Cardiac septum (tissue), 1 donor: Measurements from ENCODE around the gene ZNF423. TPM values are rescaled to one million over a fixed set of nuclear protein-coding genes. Genes with fewer than 3 reads are reported as not detected.

Source experiments
- DNase-seq: peaks from one replicate; pipeline ENCODE4 v3.0.0-alpha.2; 2020; ENCODE audit warnings: low spot score
- intact Hi-C: fragments of 100-400 bp; cut with DNase I; formaldehyde crosslinking; loops from one replicate; pipeline ENCODE4 v1.14.0; 2022
- total RNA-seq: library from RNA; stranded (reverse); fragmentation: NEBNext Ultra II Directional; extraction: Animal tissue kit (Norgen Biotek cat#: 25700); gene quantifications from one replicate; pipeline ENCODE4 v1.2.1, GENCODE V29; 2021
- donor health status: DM: no; HTN: no; CAD: no.

The ZNF423 gene
- total RNA-seq, 1 donor from 2014 or later = 8.6 TPM

DNA sequence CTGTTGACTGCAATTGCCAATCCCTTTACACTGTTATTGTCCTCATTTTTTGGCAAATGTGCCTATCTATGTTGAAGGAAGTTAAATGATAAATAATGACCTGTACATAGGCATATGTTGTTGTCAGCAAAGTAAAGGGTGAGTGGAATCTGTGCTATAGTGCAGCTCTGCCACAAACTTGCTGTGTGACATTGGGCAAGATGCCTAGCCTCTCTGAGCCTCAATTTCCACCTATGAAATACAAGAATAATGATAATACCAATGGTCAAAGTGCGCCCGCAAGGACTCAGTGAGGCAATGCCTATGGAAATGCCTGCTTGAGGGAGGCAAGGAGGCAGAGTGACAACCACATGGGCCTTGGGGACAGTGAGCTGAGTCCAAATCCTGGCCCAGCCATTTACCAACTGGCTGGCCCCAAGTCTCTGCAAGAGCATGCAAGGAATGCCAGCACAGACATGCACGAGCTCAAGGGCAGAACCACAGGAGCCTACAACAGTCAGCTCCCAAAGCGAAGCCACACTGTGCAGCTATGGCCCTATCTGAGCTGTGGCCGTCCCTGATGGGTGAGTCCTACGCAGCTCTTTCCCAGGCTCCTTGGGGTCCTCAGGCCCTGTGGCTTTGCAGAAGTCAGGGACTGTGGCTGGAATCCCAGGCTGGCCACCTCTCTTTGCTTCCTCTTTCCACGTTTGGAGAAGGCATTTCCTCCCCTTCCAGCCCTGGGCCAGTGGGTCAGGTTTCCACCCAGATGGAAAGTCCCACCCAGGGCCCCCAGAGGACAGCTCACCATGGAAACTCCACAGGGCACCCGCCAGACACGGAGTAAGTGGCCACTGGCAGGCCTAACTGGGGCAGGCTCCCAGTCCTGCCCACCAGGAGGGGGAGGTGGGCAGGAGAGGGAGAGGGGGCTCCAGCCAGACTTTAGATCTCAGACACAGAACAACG lies 82.1 kb downstream of the ZNF423 start:
- intact Hi-C loops = no loop called here
- no peak for DNase-seq

DNA sequence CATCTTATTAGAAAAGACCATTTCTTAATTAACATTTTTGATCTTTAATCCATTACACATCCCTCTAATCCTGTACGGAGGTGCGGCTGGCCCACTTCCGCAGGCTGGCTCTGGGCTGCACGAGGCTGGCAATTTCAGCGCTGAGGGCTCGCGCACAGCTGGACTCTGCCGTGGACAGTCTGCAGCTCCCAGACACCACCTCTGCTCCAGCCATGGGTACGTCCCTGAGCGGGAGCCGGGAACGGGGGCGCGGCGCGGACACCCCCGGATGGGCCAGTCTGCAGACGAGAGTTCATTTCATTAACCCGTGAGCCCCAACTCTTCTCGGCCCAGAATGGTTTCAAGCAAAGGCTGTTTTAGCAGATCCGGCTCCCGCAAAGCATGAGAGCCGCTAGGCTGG lies 87.9 kb downstream of the ZNF423 start:
- DNase-seq = no peak
- intact Hi-C loops = no loop called here

DNA sequence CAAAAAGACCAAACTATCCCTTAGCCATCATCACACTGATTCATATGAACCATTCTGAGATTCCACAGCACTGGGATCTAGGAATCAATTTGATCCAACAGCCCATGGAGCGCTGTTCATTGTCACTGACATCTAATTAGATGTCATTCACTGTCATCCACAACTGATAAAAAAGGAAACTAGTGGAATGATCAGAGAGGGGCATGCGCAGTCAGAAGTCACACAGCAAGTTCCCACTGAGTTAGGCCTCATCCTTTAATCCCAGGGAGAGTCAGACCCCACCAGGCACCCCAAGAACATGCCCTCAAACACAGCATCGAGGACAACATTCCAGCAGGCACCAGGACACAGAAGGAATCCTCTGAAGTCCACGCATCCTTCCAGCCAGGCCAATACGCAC lies 88.5 kb downstream of the ZNF423 start:
- DNase-seq = no peak
- intact Hi-C loops = no loop called here

DNA sequence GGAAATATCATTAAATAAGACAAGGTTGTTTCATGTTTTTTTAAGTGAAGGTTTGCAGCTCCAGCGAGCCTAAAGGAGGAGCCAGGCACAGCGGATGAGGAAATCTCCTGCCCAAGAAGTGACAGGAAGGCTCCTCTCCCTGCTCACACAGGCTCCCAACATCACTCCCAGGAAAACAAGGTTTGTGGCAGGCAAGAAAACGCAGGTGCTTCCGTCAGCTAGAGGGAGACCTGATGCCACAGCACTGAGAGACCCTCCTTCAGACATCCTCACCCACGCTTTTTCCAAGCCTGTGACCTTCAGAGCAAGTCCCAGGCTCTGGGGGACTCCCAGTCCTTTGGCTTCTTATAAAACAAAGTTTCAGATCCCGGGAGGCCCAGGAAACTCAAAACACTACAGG lies 89.7 kb downstream of the ZNF423 start:
- intact Hi-C loops = no loop called here
- DNase-seq = no peak

DNA sequence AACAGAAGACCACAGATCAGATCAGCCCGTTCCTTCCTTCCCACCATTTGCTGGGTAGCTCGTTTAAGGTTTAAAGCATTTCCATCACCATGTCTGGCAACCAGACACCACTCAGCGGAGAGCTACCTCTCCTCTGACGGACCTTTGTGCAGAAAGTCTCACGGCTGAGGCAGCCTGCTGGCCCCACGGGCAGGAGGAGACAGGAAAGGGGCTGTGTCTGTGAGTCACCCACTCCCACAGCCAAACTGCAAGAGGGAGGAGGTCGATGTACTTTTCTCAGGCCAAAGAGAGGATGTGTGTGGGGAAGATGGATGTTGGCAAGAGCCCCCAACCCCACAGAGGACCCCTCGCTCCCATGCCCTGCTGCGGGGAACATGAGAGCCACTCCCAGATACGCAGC lies 92.1 kb downstream of the ZNF423 start:
- DNase-seq = no peak
- intact Hi-C loops = no loop called here

DNA sequence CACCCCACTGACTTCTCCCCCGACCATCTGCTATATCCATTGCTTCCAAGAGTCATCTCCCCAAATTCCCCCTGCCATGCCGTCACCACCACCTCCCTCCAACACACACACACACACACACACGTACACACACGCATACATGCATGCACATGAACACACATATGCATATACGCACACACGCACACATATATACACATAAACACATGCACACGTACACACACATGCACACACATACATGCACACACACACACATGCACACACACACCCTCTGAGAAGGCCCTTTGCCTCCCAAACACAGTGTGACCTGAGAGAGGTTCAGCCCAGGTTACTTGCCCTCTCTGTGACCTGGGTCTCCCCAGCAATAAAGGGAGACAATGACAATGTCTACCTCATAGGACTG lies 95.1 kb downstream of the ZNF423 start:
- intact Hi-C loops = no loop called here

DNA sequence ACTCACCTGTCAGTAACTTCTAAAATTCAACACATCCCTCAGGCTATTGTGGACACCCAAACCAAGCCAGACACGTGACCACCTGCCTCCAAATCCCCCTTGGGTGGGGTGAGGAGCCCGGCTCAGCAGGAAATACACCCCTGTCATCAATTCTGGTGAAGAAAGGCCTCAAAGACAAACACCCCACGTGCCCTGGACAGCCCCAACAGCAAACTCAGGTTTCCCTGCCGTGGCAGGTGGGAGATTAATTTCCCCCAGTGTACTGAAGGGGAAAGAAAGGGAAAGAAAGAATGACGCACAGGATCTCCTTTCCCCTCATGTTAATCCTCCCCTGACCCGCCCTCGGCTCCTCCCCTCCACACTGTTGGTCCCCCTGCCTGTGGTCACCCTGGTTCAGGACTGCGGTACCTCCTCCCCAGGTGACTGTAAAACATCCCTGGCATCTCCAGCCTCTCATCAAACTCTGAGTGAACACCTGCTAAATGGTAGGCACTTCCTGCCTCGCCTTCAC lies 98.3 kb downstream of the ZNF423 start:
- DNase-seq = no peak
- intact Hi-C loops = loop anchor here (5.0 to 10.0 kb wide), 3 partner anchors 70 to 350 kb away; no protein-coding TSS in a partner anchor

More for the DNA sequence above, 95.1 kb downstream of the ZNF423 start:
- DNase-seq = no peak

DNA sequence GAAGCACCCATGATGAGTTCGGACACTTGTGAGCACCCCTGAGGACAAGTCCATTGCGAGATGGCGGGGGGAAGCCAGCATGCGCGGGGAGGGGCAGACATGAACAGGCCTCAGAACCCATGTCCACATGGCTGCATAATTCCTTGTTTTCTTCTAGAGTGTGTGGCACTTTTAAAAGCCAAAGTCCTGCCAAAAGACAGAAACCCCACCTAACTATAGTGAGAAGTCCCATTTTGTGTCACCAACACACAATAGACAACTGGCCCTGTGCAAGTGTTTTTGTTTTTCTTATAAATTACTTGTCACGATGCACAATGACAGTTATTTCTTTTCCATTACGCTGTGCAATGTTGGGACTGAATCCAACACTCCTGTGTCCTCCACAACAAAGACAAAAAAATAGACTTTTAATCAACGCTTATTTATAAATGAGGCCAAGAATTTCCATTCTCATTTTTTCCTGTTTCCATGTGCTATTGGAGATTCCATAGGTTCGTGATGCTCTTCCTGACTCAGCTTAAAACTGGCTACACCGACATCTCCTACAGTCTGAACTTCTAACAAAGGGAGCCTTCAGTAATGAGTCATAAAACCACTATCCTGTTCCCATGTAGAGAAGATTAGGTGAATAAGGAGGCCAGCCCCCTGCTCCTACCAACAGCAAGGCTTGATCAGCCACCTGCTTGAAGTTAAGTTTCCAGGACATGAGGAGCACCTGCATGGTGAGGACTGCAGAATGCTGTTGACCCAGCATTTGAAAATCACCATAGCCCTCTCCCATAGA lies 98.9 kb downstream of the ZNF423 start:
- intact Hi-C loops = loop anchor here (5.0 to 10.0 kb wide), 3 partner anchors 70 to 350 kb away; no protein-coding TSS in a partner anchor

DNA sequence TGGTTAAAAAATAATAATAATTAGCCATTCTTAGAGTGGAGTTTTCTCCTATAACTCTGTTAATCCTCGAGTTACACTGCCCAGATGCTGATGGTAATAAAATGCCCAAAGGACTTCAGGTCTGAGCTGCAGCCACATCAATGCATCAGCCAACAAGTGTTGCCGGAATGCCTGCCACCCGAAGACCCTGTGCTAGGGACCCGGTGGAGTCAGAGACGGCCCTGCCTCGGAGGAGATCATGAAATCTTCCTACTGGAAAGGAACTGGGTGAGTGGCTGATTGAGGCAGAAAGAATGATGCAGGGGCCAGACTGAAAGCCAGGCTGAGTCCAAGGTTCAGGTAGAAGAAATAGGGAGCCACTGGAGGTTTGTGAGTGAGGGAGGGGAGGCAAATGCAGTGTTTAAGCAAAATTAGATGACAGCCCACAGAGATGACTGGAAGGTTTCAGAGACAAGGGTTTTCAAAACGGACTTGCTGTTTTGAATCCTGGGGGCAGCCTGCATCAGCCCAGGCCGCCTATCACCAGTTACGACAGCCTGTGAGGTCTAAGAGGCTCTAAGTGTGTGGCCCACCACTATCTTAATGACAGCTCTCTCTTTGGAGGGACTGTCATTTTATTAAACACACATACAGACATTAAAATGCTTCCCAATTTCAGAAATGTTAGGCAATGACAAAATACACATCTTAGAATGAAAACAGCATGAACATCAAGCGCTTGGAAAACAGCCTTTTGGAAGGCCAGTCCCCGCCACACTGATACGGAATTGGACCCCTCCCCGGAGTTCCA lies 100.0 kb downstream of the ZNF423 start:
- no peak for DNase-seq
- intact Hi-C loops = loop anchor here (2.0 to 10.0 kb wide), 4 partner anchors 71 to 349 kb away; partner anchors contain the start of gene ZNF423

More for the DNA sequence above, 98.9 kb downstream of the ZNF423 start:
- no peak for DNase-seq

DNA sequence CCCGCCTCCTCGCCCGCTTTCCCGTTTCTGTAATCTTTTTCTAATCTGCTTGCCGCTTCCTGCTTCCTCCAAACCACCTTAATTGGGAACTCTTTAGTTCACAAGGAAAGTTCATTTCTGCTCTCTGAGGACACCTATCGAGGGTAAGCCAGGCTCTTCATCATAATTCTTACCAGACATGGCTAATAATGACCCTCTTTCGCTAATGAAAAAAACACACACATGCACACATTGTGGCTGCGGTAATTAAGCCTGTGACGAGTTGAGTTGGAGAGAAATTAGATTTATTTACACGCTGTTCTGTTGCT lies 100.6 kb downstream of the ZNF423 start:
- no peak for DNase-seq
- intact Hi-C loops = loop anchor here (2.0 to 10.0 kb wide), 4 partner anchors 72 to 348 kb away; partner anchors contain the start of gene ZNF423

DNA sequence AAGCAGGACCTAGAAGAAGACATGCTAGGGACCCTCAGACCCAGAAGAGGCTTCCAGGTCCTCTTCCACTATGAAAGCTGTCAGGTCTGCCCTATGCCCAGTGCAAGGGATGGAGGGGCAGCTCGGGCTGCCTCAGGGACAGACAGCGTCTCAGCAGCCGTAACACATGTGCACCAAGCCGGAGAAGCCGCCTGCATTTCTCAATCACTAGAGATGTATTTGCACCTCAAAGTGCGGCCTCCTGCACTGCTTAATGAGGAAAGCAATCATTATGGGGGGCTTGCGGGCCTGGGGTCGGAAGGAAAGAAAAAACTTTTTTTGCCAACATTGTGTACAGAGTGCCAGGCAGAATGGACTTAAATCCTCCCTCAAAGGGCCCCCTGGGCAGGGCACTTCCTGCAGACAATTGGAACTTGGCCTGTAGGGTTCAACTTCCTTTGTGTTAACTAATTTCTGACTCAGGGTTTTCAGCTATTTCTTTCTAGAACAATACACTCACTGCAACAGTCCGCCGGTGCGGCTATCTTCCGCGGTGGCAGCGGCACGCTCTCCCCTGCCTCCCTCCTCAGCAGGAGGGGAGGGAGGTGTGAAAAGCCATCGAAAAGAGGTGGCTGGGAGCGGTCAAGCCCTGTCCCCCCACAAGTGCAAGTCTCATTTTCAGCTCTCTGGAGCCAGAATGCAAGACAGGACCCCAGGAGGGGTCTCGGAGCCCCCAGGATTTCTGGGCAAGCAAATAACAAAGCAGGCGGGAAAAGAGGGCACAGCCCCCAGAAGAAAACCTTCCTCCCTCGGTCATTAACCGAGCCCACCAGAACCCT lies 101.2 kb downstream of the ZNF423 start:
- intact Hi-C loops = loop anchor here (2.0 to 10.0 kb wide), 5 partner anchors 73 to 347 kb away; partner anchors contain the start of gene ZNF423
- no peak for DNase-seq

DNA sequence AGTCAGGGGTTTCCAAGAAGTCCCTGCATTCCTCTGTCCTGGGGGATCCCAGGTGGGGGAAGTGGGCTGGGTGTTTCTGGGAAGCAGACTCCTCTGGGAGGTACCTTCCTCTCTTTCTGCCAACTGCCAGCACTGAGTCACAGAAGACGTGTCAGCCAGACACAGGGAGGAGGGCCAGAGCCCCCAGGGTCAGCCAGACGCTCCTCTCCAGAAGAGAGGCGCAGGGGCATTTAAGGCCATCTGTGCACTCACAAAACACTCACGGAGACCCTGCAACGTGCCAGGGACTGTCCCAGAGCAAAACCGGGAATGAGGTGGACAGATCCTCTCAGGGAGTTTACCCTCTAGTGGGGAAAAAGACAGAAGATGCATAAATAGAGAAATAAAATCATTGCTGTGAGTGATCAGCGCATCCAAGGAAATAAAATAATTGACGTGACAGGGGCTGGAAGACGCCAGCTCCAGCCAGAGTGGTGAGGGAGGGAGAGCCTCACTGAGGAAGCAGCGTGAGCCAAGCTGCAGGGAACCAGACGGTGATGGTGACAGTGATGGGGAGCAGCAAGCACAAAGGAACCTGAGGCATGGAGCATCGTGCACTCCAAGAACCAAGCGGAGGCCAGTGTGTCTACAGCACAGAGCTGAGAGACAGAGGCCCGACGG lies 105.4 kb downstream of the ZNF423 start:
- DNase-seq = no peak
- intact Hi-C loops = loop anchor here (5.0 to 10.0 kb wide), 2 partner anchors 153 to 256 kb away; no protein-coding TSS in a partner anchor

DNA sequence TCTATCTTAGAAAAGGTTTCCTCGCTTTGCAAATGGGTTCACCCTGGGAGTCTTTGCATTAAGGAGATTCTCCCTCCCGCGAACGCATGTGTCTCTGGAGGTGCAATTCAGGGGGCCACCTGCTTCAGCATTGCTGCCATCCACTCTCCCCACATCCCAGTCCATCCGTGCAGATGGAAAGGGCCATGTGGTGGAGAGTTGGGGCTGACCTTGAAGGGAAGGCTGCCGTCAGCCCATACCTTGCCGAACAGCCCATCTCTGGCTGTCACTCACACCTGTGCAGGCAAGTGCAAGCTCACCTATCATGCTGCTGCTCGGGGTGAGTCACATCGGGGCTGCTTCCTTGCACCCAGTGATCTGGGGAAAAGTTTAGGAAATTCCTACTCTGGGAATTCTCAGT lies 106.1 kb downstream of the ZNF423 start:
- no peak for DNase-seq
- intact Hi-C loops = loop anchor here (5.0 to 10.0 kb wide), 2 partner anchors 153 to 255 kb away; no protein-coding TSS in a partner anchor

DNA sequence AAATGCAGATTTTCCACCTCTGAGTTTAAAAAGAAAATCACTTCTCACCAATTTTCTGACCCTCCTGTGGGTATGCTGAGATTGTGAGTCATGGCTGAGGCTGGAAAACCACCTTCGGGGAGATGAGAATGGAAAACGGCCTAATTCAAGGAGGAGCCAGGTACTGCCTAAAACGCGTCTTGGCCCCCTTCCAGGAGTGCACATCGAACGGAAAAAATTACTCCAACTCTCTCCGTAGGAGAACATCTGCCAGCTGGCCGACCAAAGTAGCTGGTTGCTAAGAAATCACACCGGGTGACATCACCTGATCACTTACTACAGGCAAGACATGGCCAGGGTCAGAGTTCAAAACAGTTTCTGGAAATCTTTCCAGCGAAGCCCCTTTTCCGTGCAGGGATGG lies 107.6 kb downstream of the ZNF423 start:
- DNase-seq = no peak

DNA sequence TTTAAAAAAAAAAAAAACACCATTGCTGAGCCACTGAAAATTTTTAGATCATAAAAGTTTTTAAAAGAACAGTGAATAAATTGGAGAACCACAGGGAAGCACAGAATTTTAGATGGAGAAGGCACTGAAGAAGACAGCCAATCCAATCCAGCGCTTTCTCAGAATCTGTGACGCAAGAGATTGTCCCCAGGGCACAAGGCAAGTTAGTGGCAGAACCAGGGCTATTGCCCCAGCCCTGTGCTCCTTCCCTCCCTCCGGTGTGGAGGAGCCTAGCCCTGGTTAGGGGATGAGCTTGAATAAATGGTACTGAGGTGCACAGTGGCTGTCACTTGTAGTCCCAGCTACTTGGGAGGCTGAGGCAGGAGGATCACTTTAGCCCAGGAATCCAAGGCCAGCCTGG lies 108.3 kb downstream of the ZNF423 start:
- no peak for DNase-seq
- intact Hi-C loops = no loop called here

More for the DNA sequence above, 107.6 kb downstream of the ZNF423 start:
- intact Hi-C loops = no loop called here

DNA sequence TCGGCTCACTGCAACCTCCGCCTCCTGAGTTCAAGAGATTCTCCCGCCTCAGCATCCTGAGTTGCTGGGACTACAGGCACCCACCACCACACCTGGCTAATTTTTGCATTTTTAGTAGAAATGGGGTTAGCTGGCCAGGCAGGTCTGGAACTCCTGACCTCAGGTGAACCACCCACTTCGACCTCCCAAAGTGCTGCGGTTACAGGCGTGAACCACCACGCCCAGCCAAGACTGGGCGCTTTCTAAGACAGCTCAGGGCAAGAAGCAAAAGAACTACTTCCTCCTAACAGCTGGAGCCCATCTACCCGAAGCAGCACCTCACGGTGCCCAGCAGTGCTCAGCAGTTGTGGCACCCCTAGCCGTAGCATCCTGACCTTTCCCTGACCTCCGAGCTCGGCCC lies 109.4 kb downstream of the ZNF423 start:
- intact Hi-C loops = no loop called here
- no peak for DNase-seq

DNA sequence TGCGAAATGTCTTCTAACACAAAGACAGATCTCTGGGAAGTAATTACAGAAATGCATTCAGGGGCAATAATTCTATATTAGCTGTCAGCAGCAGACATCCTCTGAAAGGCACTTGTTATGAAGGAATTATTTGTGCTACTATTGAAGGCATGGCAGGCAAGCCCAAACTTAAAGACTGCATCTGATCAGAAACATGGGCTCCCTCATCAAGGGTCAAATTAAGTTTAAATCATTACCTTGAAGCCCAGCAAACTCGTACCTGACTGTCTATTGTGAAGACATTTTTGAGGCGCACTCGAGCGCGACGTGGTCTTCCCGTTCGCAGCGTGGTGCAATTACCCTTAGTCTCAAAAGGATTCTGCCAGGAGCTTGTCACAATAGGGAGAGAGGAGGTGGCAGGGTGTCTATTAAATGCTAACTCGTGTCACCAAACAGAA lies 110.6 kb downstream of the ZNF423 start:
- intact Hi-C loops = no loop called here
- DNase-seq = no peak
